A673 (cell line): ENCODE measurements around the gene CNTD1.

Source experiments
- EZH2 ChIP-seq: fragments of 200-600 bp; sonication (generic); IDR thresholded peaks from 2 replicates; pipeline ENCODE4 v1.6.1; 2017; ENCODE audit warnings: borderline replicate concordance, low read depth, mild to moderate bottlenecking, mixed read lengths, antibody characterized with exemption, low read length; ENCODE audit not compliant: poor library complexity, severe bottlenecking
- TF ChIP-seq, protein P1 (sequence below): fragments of 300-800, 200-600 bp; sonication (generic); conservative IDR thresholded peaks from 2 replicates; pipeline ENCODE4 v1.5.1; 2017; ENCODE audit warnings: low read depth, mild to moderate bottlenecking, antibody characterized with exemption, low read length, moderate library complexity, mixed read lengths

DNA sequence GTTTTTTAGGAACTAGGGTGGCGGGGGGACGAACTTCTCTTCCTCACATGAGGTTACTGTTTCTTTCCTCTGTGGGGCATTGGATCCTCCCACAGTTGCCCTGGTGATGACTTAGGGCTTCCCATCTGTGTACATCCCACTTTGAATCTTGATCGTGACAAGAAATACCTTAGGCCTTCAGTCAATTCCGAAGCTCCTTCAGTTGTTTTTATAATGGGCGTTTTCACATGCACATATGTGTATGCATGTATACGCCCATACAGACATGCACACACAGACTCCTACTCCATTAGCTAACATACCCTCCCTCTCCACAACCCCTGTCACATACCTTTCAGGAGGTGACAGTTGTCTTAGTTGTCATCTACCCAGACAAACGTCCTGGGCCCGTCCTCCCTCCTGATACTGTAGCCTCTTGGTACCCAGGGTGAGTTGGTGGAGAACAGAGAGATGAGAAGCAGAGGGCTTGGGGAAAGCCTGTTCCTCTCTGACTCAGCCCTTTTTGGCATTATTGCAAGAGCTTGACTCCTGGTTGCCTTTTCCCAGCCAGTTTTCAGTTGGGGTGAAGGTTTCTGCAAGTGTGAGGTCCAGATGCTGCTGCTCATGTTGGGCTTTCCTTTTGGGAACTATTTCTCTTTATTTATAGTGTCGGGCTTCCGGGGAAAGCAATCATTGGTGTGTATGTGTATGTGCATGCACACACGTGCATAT lies 43.5 kb downstream of the CNTD1 start:
- TF ChIP-seq, protein P1, sequence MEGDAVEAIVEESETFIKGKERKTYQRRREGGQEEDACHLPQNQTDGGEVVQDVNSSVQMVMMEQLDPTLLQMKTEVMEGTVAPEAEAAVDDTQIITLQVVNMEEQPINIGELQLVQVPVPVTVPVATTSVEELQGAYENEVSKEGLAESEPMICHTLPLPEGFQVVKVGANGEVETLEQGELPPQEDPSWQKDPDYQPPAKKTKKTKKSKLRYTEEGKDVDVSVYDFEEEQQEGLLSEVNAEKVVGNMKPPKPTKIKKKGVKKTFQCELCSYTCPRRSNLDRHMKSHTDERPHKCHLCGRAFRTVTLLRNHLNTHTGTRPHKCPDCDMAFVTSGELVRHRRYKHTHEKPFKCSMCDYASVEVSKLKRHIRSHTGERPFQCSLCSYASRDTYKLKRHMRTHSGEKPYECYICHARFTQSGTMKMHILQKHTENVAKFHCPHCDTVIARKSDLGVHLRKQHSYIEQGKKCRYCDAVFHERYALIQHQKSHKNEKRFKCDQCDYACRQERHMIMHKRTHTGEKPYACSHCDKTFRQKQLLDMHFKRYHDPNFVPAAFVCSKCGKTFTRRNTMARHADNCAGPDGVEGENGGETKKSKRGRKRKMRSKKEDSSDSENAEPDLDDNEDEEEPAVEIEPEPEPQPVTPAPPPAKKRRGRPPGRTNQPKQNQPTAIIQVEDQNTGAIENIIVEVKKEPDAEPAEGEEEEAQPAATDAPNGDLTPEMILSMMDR = no peak
- TF ChIP-seq EZH2 = no peak
